Right renal cortex interstitium (tissue), 3 donors: ENCODE measurements around the gene PSMB5. TPM values are rescaled to one million over a fixed set of nuclear protein-coding genes. Genes with fewer than 3 reads are reported as not detected.
"Not testable (repeated sequence)": the region's sequence is repeated elsewhere in the genome, so short reads cannot be mapped to it uniquely, and the experiment has no call there.

Source experiments
- DNase-seq, 3 donors: peaks; one replicate each; pipeline ENCODE4 v3.0.0-alpha.2; 2013; ENCODE audit warnings: low read depth in 3 of 3, low spot score in 2 of 3
- polyA plus RNA-seq, 3 donors: library from polyadenylated mRNA; unstranded; fragments of 120-200 nt; gene quantifications; one replicate each; pipeline ENCODE4 v1.2.1, GENCODE V29; 2013; ENCODE audit not compliant: insufficient read length in 3 of 3

The PSMB5 gene
- polyA plus RNA-seq, 3 donors: 229 to 253 (median 251) TPM

DNA sequence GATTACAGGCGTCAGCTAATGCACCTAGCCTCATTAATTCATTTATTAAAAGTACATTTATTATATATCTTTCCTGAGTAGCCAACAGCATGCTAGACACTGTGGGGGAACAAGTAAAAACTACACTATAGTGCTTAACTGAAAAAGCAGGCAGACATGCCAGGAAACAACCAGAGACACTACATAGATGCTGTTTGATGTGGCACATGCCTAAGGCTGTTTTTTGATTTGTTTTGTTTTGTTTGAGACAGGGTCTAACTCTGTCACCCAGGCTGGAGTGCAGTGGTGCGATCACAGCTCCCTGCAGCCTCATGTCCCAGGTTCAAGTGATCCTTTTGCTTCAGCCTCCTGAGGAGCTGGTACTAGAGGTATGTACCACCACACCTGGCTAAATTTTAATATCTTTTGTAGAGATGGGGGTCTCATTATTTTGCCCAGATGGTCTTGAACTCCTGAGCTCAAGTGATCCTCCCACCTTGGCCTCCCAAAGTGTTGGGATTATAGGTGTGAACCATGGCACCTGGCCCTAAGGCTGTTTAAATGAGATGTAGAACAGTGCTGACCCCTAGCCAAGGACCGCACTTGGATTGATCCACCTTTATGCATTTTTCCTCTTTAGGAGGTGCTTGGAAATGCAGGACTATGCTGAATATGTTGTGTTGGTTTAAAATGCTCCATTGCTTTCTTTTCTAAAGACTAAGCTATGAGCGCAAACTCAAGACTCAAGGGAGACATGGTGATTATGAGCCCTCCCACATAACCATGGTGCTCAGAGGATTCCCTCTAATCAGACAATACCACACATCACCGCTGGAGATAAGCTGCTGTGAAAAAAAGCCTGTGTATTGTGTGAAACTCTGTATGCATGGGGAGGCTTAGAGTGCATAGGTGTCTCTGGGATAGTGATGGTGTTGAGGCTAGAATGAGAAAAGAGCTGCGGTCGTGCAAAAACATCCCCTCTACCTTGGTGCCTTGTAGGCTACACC is 14.3 kb downstream of the PSMB5 start:
- DNase-seq: no peak

GRCh38 chr14:23018107-23018506 is 16.6 kb downstream of the PSMB5 start:
- DNase-seq: no peak

- no peak for DNase-seq
Observed at GRCh38 chr14:23017091-23017490, 17.6 kb downstream of the PSMB5 start.

DNA sequence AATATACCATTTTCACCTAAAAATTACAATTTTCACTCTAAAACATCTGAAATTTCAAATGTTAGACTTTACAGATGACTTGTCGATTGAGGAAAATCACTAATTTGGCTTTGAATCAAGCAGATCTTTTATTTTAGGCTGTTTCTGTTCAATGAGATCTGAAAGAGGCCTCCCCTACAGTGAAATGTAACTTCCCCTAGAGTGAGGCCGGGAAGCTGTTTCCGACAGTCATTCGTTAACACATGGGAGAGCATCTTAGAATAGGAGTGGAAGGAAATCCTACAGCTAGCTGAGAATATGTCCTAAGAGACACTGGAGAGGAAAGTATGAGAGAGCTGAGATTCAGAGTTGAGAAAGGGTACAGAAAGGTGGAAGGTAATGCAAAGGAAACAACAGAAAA is 19.1 kb downstream of the PSMB5 start:
- no peak for DNase-seq

DNA sequence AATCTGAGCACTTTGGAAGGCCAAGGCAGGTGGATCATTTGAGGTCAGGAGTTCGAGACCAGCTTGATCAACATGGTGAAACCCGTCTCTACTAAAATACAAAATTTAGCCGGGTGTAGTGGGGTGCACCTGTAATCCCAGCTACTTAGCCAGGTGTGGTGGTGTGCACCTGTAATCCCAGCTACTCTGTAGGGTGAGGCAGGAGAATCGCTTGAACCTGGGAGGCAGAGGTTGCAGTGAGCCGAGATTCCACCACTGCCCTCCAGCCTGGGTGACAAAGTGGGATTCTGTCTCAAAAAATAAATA is 21.0 kb downstream of the PSMB5 start:
- not testable (repeated sequence) for DNase-seq

- DNase-seq: no peak
Observed at GRCh38 chr14:23013054-23013748, 21.5 kb downstream of the PSMB5 start.

GRCh38 chr14:23009939-23010726 is 24.6 kb downstream of the PSMB5 start, which contains the start of gene C14orf93:
Gene C14orf93, minus strand, starts transcription at chr14:23010143. Its CDS starts 11,120 bp downstream, at chr14:22999023.
- peak in 1 of 3 donors; percentile 65 for DNase-seq

GRCh38 chr14:23009483-23009938 is 25.2 kb downstream of the PSMB5 start:
- DNase-seq: no peak

DNA sequence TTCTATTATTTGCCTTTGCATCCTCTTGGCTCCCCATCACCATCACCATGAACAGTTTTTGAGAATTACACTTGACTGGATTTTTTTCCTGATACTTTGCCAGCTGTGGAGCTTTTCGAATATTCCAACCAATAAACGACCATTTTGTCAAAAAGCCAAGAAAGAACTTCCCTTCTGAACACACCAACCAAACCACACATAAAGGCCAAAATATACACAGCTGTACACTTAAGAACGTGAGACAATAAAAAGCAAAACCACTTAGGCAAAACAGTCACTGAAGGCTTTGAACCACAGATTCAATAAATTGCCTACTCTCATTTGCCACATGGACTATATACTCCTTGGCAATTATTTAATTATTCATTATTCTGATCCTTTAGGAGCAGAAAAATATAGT is 25.9 kb downstream of the PSMB5 start:
- no peak for DNase-seq

- peak; percentile 95 to 98 (median 97) for DNase-seq
Observed at GRCh38 chr14:23006544-23007419, 27.9 kb downstream of the PSMB5 start.

DNA sequence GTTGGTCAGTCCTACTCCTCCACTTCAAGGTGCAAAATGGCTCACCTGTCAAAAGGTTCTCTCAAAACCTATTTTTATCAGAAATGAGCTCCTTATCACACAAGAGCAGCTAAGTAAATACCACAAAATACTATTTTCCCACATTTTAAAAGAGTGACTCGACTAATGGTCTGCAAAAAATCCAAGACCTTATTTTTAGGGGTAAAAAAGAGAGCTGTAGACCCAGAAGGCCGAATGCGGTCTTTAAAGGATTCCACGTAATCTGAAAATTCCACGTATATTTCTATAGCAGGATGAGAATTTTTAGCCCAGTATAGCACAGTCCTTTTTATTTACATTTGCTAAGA is 28.5 kb downstream of the PSMB5 start:
- DNase-seq: no peak

GRCh38 chr14:23005451-23006187 is 29.1 kb downstream of the PSMB5 start:
- no peak for DNase-seq

GRCh38 chr14:23004274-23004673 is 30.4 kb downstream of the PSMB5 start:
- DNase-seq: not testable (repeated sequence)

- DNase-seq: no peak
Observed at GRCh38 chr14:23002592-23002991, 32.1 kb downstream of the PSMB5 start.

- no peak for DNase-seq
Observed at GRCh38 chr14:23000860-23001259, 33.8 kb downstream of the PSMB5 start.

- no peak for DNase-seq
Observed at GRCh38 chr14:22998329-22999012, 36.2 kb downstream of the PSMB5 start.

DNA sequence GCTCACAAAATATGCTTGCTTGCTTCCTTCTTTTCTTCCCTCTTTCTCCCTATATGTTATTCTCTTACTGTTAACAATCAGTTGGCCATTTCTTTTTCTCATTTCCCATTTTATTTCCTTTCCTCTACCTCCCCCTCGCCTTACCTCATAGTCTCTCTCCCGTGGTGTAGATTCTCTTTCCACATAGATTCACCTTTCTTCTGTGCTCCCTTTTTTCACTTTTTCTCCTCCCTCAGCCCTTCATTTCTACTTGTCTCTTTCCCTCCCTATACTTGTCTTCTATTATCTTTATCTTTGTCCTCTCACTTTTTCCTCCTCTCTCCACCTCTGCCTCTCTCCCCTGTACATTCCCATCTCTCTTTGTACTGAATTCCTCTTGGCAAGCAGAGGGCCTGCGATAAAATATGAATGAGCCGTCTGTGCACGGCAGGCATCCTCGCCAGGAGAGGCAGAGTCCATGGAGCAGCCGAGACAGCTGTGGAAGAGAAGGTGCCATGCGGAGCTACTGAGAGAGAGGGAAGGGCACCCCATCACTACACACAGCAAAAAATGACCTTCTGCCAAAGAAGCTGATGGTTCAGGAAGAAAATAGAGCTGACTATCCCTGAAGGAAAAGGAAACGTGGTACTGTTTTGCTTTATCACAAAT is 36.9 kb downstream of the PSMB5 start:
- DNase-seq: no peak
